H9 (cell line): ENCODE data around the gene ST3GAL6. TPM values are rescaled to one million over a fixed set of nuclear protein-coding genes. Genes with fewer than 3 reads are reported as not detected.

Experiments used
- DNase-seq: peaks from one replicate; pipeline ENCODE4 v3.0.0-alpha.2; 2017
- H2AFZ ChIP-seq: one replicate; pipeline ENCODE4 v1.6.1; 2013; ENCODE audit warnings: mild to moderate bottlenecking, low read length, control low read depth, moderate library complexity
- H2AK5ac ChIP-seq: 2 replicates; pipeline ENCODE4 v1.6.1; 2013; ENCODE audit warnings: low read length, control low read depth, mixed read lengths; ENCODE audit not compliant: insufficient read length
- H2BK120ac ChIP-seq: one replicate; pipeline ENCODE4 v1.6.1; 2013; ENCODE audit warnings: low read depth, mild to moderate bottlenecking, low read length, control low read depth, inconsistent platforms; ENCODE audit not compliant: poor library complexity, severe bottlenecking
- H2BK12ac ChIP-seq: 2 replicates; pipeline ENCODE4 v1.6.1; 2013; ENCODE audit warnings: low read length, control low read depth, mixed read lengths, low read depth; ENCODE audit not compliant: insufficient read length
- H2BK15ac ChIP-seq: 2 replicates; pipeline ENCODE4 v1.6.1; 2013; ENCODE audit warnings: low read depth, low read length, control low read depth
- H2BK20ac ChIP-seq: one replicate; pipeline ENCODE4 v1.6.1; 2013; ENCODE audit warnings: low read depth, mild to moderate bottlenecking, low read length, control low read depth, inconsistent platforms; ENCODE audit not compliant: poor library complexity, severe bottlenecking
- H2BK5ac ChIP-seq: 2 replicates; pipeline ENCODE4 v1.6.1; 2013; ENCODE audit warnings: low read length, control low read depth, mixed read lengths; ENCODE audit not compliant: insufficient read length
- H3K14ac ChIP-seq: 2 replicates; pipeline ENCODE4 v1.6.1; 2013; ENCODE audit warnings: low read length, control low read depth; ENCODE audit not compliant: insufficient read depth
- H3K18ac ChIP-seq: 2 replicates; pipeline ENCODE4 v1.6.1; 2013; ENCODE audit warnings: low read depth, mild to moderate bottlenecking, mixed read lengths, low read length, control low read depth; ENCODE audit not compliant: insufficient read length
- H3K23ac ChIP-seq: 2 replicates; pipeline ENCODE4 v1.6.1; 2013; ENCODE audit warnings: low read length, control low read depth, mixed read lengths, low read depth; ENCODE audit not compliant: insufficient read length
- H3K23me2 ChIP-seq: 2 replicates; pipeline ENCODE4 v1.6.1; 2013; ENCODE audit warnings: low read depth, mild to moderate bottlenecking, mixed read lengths, low read length, control low read depth; ENCODE audit not compliant: insufficient read length, poor library complexity, severe bottlenecking
- H3K27ac ChIP-seq: 2 replicates; pipeline ENCODE4 v1.5.1; 2013; ENCODE audit warnings: low read length, control low read depth, mixed read lengths, low read depth; ENCODE audit not compliant: insufficient read length
- H3K27me3 ChIP-seq: 2 replicates; pipeline ENCODE4 v1.6.1; 2013; ENCODE audit warnings: low read length, control low read depth, inconsistent platforms; ENCODE audit not compliant: insufficient read depth
- H3K4ac ChIP-seq: 2 replicates; pipeline ENCODE4 v1.6.1; 2013; ENCODE audit warnings: low read depth, mild to moderate bottlenecking, control low read depth, inconsistent platforms, low read length, moderate library complexity
- H3K4me1 ChIP-seq: 2 replicates; pipeline ENCODE4 v1.6.1; 2013; ENCODE audit warnings: low read length, control low read depth, inconsistent platforms; ENCODE audit not compliant: insufficient read depth
- H3K4me2 ChIP-seq: 2 replicates; pipeline ENCODE4 v1.6.1; 2013; ENCODE audit warnings: low read length, control low read depth, mixed read lengths; ENCODE audit not compliant: insufficient read length, insufficient read depth
- H3K56ac ChIP-seq: 2 replicates; pipeline ENCODE4 v1.6.1; 2013; ENCODE audit warnings: low read depth, mild to moderate bottlenecking, mixed read lengths, low read length, control low read depth; ENCODE audit not compliant: insufficient read length
- H3K79me1 ChIP-seq: 2 replicates; pipeline ENCODE4 v1.6.1; 2013; ENCODE audit warnings: low read depth, mild to moderate bottlenecking, moderate library complexity, low read length, control low read depth, inconsistent platforms; ENCODE audit not compliant: insufficient read depth, poor library complexity, severe bottlenecking
- H3K79me2 ChIP-seq: 2 replicates; pipeline ENCODE4 v1.6.1; 2013; ENCODE audit warnings: low read length, control low read depth, inconsistent platforms; ENCODE audit not compliant: insufficient read depth
- H3K9ac ChIP-seq: 2 replicates; pipeline ENCODE4 v1.6.1; 2013; ENCODE audit warnings: low read length, control low read depth, mixed read lengths; ENCODE audit not compliant: insufficient read length; ENCODE audit errors: extremely low read depth
- H3K9me3 ChIP-seq: one replicate; pipeline ENCODE4 v1.6.1; 2013; ENCODE audit warnings: low read depth, low read length, inconsistent platforms; ENCODE audit not compliant: control insufficient read depth
- H3T11ph ChIP-seq: one replicate; pipeline ENCODE4 v1.6.1; 2013; ENCODE audit warnings: mild to moderate bottlenecking, low read length, control low read depth, inconsistent platforms
- H4K20me1 ChIP-seq: one replicate; pipeline ENCODE4 v1.6.1; 2013; ENCODE audit not compliant: control insufficient read depth, insufficient read length, insufficient read depth
- H4K5ac ChIP-seq: 2 replicates; pipeline ENCODE4 v1.6.1; 2013; ENCODE audit warnings: low read depth, mild to moderate bottlenecking, mixed read lengths, low read length, control low read depth; ENCODE audit not compliant: insufficient read length
- H4K8ac ChIP-seq: replicated peaks from 2 replicates; pipeline ENCODE4 v1.6.1; 2013; ENCODE audit warnings: low read length, control low read depth, mixed read lengths, low read depth; ENCODE audit not compliant: insufficient read length
- H4K91ac ChIP-seq: 2 replicates; pipeline ENCODE4 v1.6.1; 2013; ENCODE audit warnings: low read depth, mild to moderate bottlenecking, moderate library complexity, mixed read lengths, low read length, control low read depth; ENCODE audit not compliant: insufficient read length
- H3K27ac Mint-ChIP-seq, 3 experiments: 2 replicates in 2 of 3; 3 replicates in 1 of 3; pipeline ENCODE4 v1.8.0; 2020 to 2021; ENCODE audit warnings: mixed read lengths in 3 of 3, mild to moderate bottlenecking in 1 of 3, moderate library complexity in 1 of 3
- H3K27me3 Mint-ChIP-seq: 2 replicates; pipeline ENCODE4 v1.8.0; 2021; ENCODE audit warnings: low read depth, mild to moderate bottlenecking, moderate library complexity, mixed read lengths
- H3K36me3 Mint-ChIP-seq, 3 experiments: 2 replicates in 2 of 3; 3 replicates in 1 of 3; pipeline ENCODE4 v1.8.0; 2020 to 2021; ENCODE audit warnings: low read depth in 3 of 3, mixed read lengths in 3 of 3; ENCODE audit not compliant: insufficient read depth in 1 of 3
- H3K4me1 Mint-ChIP-seq, 2 experiments: 2 replicates each; pipeline ENCODE4 v1.8.0; 2020; ENCODE audit warnings: mixed read lengths in 2 of 2
- H3K4me3 Mint-ChIP-seq, 2 experiments: 2 replicates in 1 of 2; 3 replicates in 1 of 2; pipeline ENCODE4 v1.8.0; 2020 to 2021; ENCODE audit warnings: mild to moderate bottlenecking in 2 of 2, mixed read lengths in 2 of 2, moderate library complexity in 1 of 2
- H3K9me3 Mint-ChIP-seq, 2 experiments: 2 replicates in 1 of 2; 3 replicates in 1 of 2; pipeline ENCODE4 v1.8.0; 2020; ENCODE audit warnings: mild to moderate bottlenecking in 2 of 2, mixed read lengths in 2 of 2, moderate library complexity in 1 of 2
- WGBS: extraction: QIAGEN DNeasy Blood & Tissue Kit; methylation state at CpG from one replicate; pipeline ENCODE4 v1.1.7; 2013; ENCODE audit warnings: missing lambda C conversion rate, low lambda C conversion rate, mixed read lengths; ENCODE audit not compliant: insufficient read length; ENCODE audit errors: extremely low coverage; 5-methylcytosine and 5-hydroxymethylcytosine counted together
- total RNA-seq: library from RNA; stranded (reverse); gene quantifications from 2 replicates; pipeline ENCODE4 v1.2.1, GENCODE V29; 2021
- TF ChIP-seq, protein P1 (sequence below): fragments of 200-600 bp; sonication (generic); conservative IDR thresholded peaks from 3 replicates; pipeline ENCODE4 v1.8.0; 2021; ENCODE audit warnings: antibody characterized with exemption, mild to moderate bottlenecking

Gene ST3GAL6
- total RNA-seq, 1 experiment from 2014 or later: 6.4 TPM

DNA sequence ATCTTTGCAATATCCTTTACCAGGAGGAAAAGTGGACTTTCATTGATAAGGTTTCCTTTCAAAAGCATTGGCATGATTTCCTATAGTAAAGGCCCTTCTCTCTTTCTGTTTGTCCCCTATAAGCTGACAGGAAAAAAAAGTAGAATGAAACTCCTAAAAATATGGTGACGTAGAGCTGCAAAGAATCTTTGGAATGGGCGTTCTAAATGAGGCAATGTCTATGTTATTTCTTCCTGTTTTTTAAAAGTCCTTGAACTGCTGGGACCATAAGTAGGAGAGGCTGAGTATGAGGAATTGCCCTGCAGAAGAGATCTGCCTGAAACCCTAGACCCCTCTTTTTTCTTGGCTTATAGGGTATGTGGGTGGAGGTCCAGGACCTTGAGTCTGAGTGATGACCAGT lies 17.2 kb downstream of the ST3GAL6 start:
- Histone ChIP-seq H2BK120ac (no peak overlapping the region), H3K79me1 (no peaks in the 10 kb centered on the region), H2BK20ac (no peak overlapping the region), H3K27ac (no peak overlapping the region), H4K8ac (no peak overlapping the region), H3K56ac (no peak overlapping the region), H3K18ac (no peak overlapping the region), H3K9ac (no peak overlapping the region), H2AFZ (no peak overlapping the region), H4K91ac (no peak overlapping the region), H2BK5ac (no peak overlapping the region), H3K27me3 (no peaks in the 10 kb centered on the region), H3K14ac (no peak overlapping the region), H3K79me2 (no peaks in the 10 kb centered on the region), H2AK5ac (no peak overlapping the region), H4K5ac (no peak overlapping the region), H3K4me1 (no peaks in the 10 kb centered on the region; the same call in 1 of the 2 replicates), H3K23ac (no peak overlapping the region), H3T11ph (no peak overlapping the region), H3K4ac (no peak overlapping the region), H2BK15ac (no peak overlapping the region), H4K20me1 (no peaks in the 10 kb centered on the region), H2BK12ac (no peak overlapping the region), H3K9me3 (no peaks in the 10 kb centered on the region), H3K23me2 (no peaks in the 10 kb centered on the region), H3K4me2 (no peak overlapping the region)
- no peaks in the 10 kb centered on the region for H3K9me3 Mint-ChIP-seq
- no peaks in the 10 kb centered on the region for H3K4me1 Mint-ChIP-seq
- WGBS: no CpG with 5 or more reads among the region's 2 CpGs
- H3K4me3 Mint-ChIP-seq: no peak overlapping the region
- TF ChIP-seq, protein P1, sequence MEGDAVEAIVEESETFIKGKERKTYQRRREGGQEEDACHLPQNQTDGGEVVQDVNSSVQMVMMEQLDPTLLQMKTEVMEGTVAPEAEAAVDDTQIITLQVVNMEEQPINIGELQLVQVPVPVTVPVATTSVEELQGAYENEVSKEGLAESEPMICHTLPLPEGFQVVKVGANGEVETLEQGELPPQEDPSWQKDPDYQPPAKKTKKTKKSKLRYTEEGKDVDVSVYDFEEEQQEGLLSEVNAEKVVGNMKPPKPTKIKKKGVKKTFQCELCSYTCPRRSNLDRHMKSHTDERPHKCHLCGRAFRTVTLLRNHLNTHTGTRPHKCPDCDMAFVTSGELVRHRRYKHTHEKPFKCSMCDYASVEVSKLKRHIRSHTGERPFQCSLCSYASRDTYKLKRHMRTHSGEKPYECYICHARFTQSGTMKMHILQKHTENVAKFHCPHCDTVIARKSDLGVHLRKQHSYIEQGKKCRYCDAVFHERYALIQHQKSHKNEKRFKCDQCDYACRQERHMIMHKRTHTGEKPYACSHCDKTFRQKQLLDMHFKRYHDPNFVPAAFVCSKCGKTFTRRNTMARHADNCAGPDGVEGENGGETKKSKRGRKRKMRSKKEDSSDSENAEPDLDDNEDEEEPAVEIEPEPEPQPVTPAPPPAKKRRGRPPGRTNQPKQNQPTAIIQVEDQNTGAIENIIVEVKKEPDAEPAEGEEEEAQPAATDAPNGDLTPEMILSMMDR: no peak
- no peaks in the 10 kb centered on the region for H3K27me3 Mint-ChIP-seq
- no peak for DNase-seq
- no peaks in the 10 kb centered on the region; a peak in 2 of 7 replicates for H3K36me3 Mint-ChIP-seq
- H3K27ac Mint-ChIP-seq: no peak overlapping the region
